H9 (cell line): ENCODE data around the gene DCAF15. TPM values are rescaled to one million over a fixed set of nuclear protein-coding genes. Genes with fewer than 3 reads are reported as not detected.

Experiments
- DNase-seq: peaks from one replicate; pipeline ENCODE4 v3.0.0-alpha.2; 2017
- H2AFZ ChIP-seq: one replicate; pipeline ENCODE4 v1.6.1; 2013; ENCODE audit warnings: mild to moderate bottlenecking, low read length, control low read depth, moderate library complexity
- H2AK5ac ChIP-seq: 2 replicates; pipeline ENCODE4 v1.6.1; 2013; ENCODE audit warnings: low read length, control low read depth, mixed read lengths; ENCODE audit not compliant: insufficient read length
- H2BK120ac ChIP-seq: one replicate; pipeline ENCODE4 v1.6.1; 2013; ENCODE audit warnings: low read depth, mild to moderate bottlenecking, low read length, control low read depth, inconsistent platforms; ENCODE audit not compliant: poor library complexity, severe bottlenecking
- H2BK12ac ChIP-seq: 2 replicates; pipeline ENCODE4 v1.6.1; 2013; ENCODE audit warnings: low read length, control low read depth, mixed read lengths, low read depth; ENCODE audit not compliant: insufficient read length
- H2BK15ac ChIP-seq: 2 replicates; pipeline ENCODE4 v1.6.1; 2013; ENCODE audit warnings: low read depth, low read length, control low read depth
- H2BK20ac ChIP-seq: one replicate; pipeline ENCODE4 v1.6.1; 2013; ENCODE audit warnings: low read depth, mild to moderate bottlenecking, low read length, control low read depth, inconsistent platforms; ENCODE audit not compliant: poor library complexity, severe bottlenecking
- H2BK5ac ChIP-seq: 2 replicates; pipeline ENCODE4 v1.6.1; 2013; ENCODE audit warnings: low read length, control low read depth, mixed read lengths; ENCODE audit not compliant: insufficient read length
- H3K14ac ChIP-seq: 2 replicates; pipeline ENCODE4 v1.6.1; 2013; ENCODE audit warnings: low read length, control low read depth; ENCODE audit not compliant: insufficient read depth
- H3K18ac ChIP-seq: 2 replicates; pipeline ENCODE4 v1.6.1; 2013; ENCODE audit warnings: low read depth, mild to moderate bottlenecking, mixed read lengths, low read length, control low read depth; ENCODE audit not compliant: insufficient read length
- H3K23ac ChIP-seq: 2 replicates; pipeline ENCODE4 v1.6.1; 2013; ENCODE audit warnings: low read length, control low read depth, mixed read lengths, low read depth; ENCODE audit not compliant: insufficient read length
- H3K23me2 ChIP-seq: 2 replicates; pipeline ENCODE4 v1.6.1; 2013; ENCODE audit warnings: low read depth, mild to moderate bottlenecking, mixed read lengths, low read length, control low read depth; ENCODE audit not compliant: insufficient read length, poor library complexity, severe bottlenecking
- H3K27ac ChIP-seq: 2 replicates; pipeline ENCODE4 v1.5.1; 2013; ENCODE audit warnings: low read length, control low read depth, mixed read lengths, low read depth; ENCODE audit not compliant: insufficient read length
- H3K27me3 ChIP-seq: 2 replicates; pipeline ENCODE4 v1.6.1; 2013; ENCODE audit warnings: low read length, control low read depth, inconsistent platforms; ENCODE audit not compliant: insufficient read depth
- H3K4ac ChIP-seq: 2 replicates; pipeline ENCODE4 v1.6.1; 2013; ENCODE audit warnings: low read depth, mild to moderate bottlenecking, control low read depth, inconsistent platforms, low read length, moderate library complexity
- H3K4me1 ChIP-seq: 2 replicates; pipeline ENCODE4 v1.6.1; 2013; ENCODE audit warnings: low read length, control low read depth, inconsistent platforms; ENCODE audit not compliant: insufficient read depth
- H3K4me2 ChIP-seq: 2 replicates; pipeline ENCODE4 v1.6.1; 2013; ENCODE audit warnings: low read length, control low read depth, mixed read lengths; ENCODE audit not compliant: insufficient read length, insufficient read depth
- H3K56ac ChIP-seq: 2 replicates; pipeline ENCODE4 v1.6.1; 2013; ENCODE audit warnings: low read depth, mild to moderate bottlenecking, mixed read lengths, low read length, control low read depth; ENCODE audit not compliant: insufficient read length
- H3K79me1 ChIP-seq: 2 replicates; pipeline ENCODE4 v1.6.1; 2013; ENCODE audit warnings: low read depth, mild to moderate bottlenecking, moderate library complexity, low read length, control low read depth, inconsistent platforms; ENCODE audit not compliant: insufficient read depth, poor library complexity, severe bottlenecking
- H3K79me2 ChIP-seq: 2 replicates; pipeline ENCODE4 v1.6.1; 2013; ENCODE audit warnings: low read length, control low read depth, inconsistent platforms; ENCODE audit not compliant: insufficient read depth
- H3K9ac ChIP-seq: 2 replicates; pipeline ENCODE4 v1.6.1; 2013; ENCODE audit warnings: low read length, control low read depth, mixed read lengths; ENCODE audit not compliant: insufficient read length; ENCODE audit errors: extremely low read depth
- H3K9me3 ChIP-seq: one replicate; pipeline ENCODE4 v1.6.1; 2013; ENCODE audit warnings: low read depth, low read length, inconsistent platforms; ENCODE audit not compliant: control insufficient read depth
- H3T11ph ChIP-seq: one replicate; pipeline ENCODE4 v1.6.1; 2013; ENCODE audit warnings: mild to moderate bottlenecking, low read length, control low read depth, inconsistent platforms
- H4K20me1 ChIP-seq: one replicate; pipeline ENCODE4 v1.6.1; 2013; ENCODE audit not compliant: control insufficient read depth, insufficient read length, insufficient read depth
- H4K5ac ChIP-seq: 2 replicates; pipeline ENCODE4 v1.6.1; 2013; ENCODE audit warnings: low read depth, mild to moderate bottlenecking, mixed read lengths, low read length, control low read depth; ENCODE audit not compliant: insufficient read length
- H4K8ac ChIP-seq: replicated peaks from 2 replicates; pipeline ENCODE4 v1.6.1; 2013; ENCODE audit warnings: low read length, control low read depth, mixed read lengths, low read depth; ENCODE audit not compliant: insufficient read length
- H4K91ac ChIP-seq: 2 replicates; pipeline ENCODE4 v1.6.1; 2013; ENCODE audit warnings: low read depth, mild to moderate bottlenecking, moderate library complexity, mixed read lengths, low read length, control low read depth; ENCODE audit not compliant: insufficient read length
- H3K27ac Mint-ChIP-seq, 3 experiments: 2 replicates in 2 of 3; 3 replicates in 1 of 3; pipeline ENCODE4 v1.8.0; 2020 to 2021; ENCODE audit warnings: mixed read lengths in 3 of 3, mild to moderate bottlenecking in 1 of 3, moderate library complexity in 1 of 3
- H3K27me3 Mint-ChIP-seq: 2 replicates; pipeline ENCODE4 v1.8.0; 2021; ENCODE audit warnings: low read depth, mild to moderate bottlenecking, moderate library complexity, mixed read lengths
- H3K36me3 Mint-ChIP-seq, 3 experiments: 2 replicates in 2 of 3; 3 replicates in 1 of 3; pipeline ENCODE4 v1.8.0; 2020 to 2021; ENCODE audit warnings: low read depth in 3 of 3, mixed read lengths in 3 of 3; ENCODE audit not compliant: insufficient read depth in 1 of 3
- H3K4me1 Mint-ChIP-seq, 2 experiments: 2 replicates each; pipeline ENCODE4 v1.8.0; 2020; ENCODE audit warnings: mixed read lengths in 2 of 2
- H3K4me3 Mint-ChIP-seq, 2 experiments: 2 replicates in 1 of 2; 3 replicates in 1 of 2; pipeline ENCODE4 v1.8.0; 2020 to 2021; ENCODE audit warnings: mild to moderate bottlenecking in 2 of 2, mixed read lengths in 2 of 2, moderate library complexity in 1 of 2
- H3K9me3 Mint-ChIP-seq, 2 experiments: 2 replicates in 1 of 2; 3 replicates in 1 of 2; pipeline ENCODE4 v1.8.0; 2020; ENCODE audit warnings: mild to moderate bottlenecking in 2 of 2, mixed read lengths in 2 of 2, moderate library complexity in 1 of 2
- WGBS: extraction: QIAGEN DNeasy Blood & Tissue Kit; methylation state at CpG from one replicate; pipeline ENCODE4 v1.1.7; 2013; ENCODE audit warnings: missing lambda C conversion rate, low lambda C conversion rate, mixed read lengths; ENCODE audit not compliant: insufficient read length; ENCODE audit errors: extremely low coverage; 5-methylcytosine and 5-hydroxymethylcytosine counted together
- total RNA-seq: library from RNA; stranded (reverse); gene quantifications from 2 replicates; pipeline ENCODE4 v1.2.1, GENCODE V29; 2021
- TF ChIP-seq, protein P1 (sequence below): fragments of 200-600 bp; sonication (generic); conservative IDR thresholded peaks from 3 replicates; pipeline ENCODE4 v1.8.0; 2021; ENCODE audit warnings: antibody characterized with exemption, mild to moderate bottlenecking

DCAF15 gene
- total RNA-seq, 1 experiment from 2014 or later = 82.5 TPM

DNA sequence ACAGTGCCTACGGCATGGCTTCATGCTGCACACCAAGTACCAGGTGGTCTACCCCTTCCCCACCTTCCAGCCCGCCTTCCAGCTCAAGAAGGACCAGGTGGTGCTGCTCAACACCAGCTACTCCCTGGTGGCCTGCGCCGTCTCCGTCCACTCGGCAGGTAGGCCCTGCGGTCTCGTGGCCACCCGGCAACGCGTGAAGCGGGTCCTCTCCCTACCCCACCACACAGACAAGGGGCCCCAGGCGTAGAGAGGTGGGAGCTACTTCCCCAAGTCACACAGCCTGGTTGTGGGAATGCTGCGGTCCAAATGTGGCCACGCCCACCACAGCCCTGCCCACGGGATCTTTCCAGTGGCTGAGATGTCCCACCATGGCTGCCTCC lies 4.0 kb downstream of the DCAF15 start:
- H3K4me1 Mint-ChIP-seq = peaks cover 9 to 13% of the 10 kb centered on the region in 2 experiments
- no peak overlapping the region for H3K4me2 ChIP-seq
- no peak overlapping the region for H3K27ac ChIP-seq
- H2BK5ac ChIP-seq = no peak overlapping the region
- no peak overlapping the region for H3T11ph ChIP-seq
- peaks cover 6% of the 10 kb centered on the region; the same call in 1 of the 2 replicates for H3K79me2 ChIP-seq
- no peaks in the 10 kb centered on the region for H3K9me3 ChIP-seq
- H3K4me1 ChIP-seq = no peaks in the 10 kb centered on the region
- peaks cover 8% of the 10 kb centered on the region for H3K79me1 ChIP-seq
- H3K4ac ChIP-seq = no peak overlapping the region
- no peak overlapping the region for H4K8ac ChIP-seq
- no peak overlapping the region; a peak in 1 of 7 replicates for H3K27ac Mint-ChIP-seq
- no peak overlapping the region for H2AFZ ChIP-seq
- H3K4me3 Mint-ChIP-seq = no peak overlapping the region
- H3K27me3 Mint-ChIP-seq = no peaks in the 10 kb centered on the region
- H2BK12ac ChIP-seq = no peak overlapping the region
- no peak overlapping the region for H3K56ac ChIP-seq
- H2BK20ac ChIP-seq = no peak overlapping the region
- H3K23me2 ChIP-seq = peaks cover 11% of the 10 kb centered on the region
- H3K14ac ChIP-seq = no peak overlapping the region
- H2AK5ac ChIP-seq = no peak overlapping the region
- peaks cover 18 to 56% (median 56%) of the 10 kb centered on the region in 3 experiments; a peak in 6 of 7 replicates for H3K36me3 Mint-ChIP-seq
- no peak overlapping the region for H2BK120ac ChIP-seq
- H3K18ac ChIP-seq = no peak overlapping the region
- no peak overlapping the region for H3K23ac ChIP-seq
- WGBS = no CpG with 5 or more reads among the region's 16 CpGs
- H2BK15ac ChIP-seq = no peak overlapping the region
- TF ChIP-seq, protein P1, sequence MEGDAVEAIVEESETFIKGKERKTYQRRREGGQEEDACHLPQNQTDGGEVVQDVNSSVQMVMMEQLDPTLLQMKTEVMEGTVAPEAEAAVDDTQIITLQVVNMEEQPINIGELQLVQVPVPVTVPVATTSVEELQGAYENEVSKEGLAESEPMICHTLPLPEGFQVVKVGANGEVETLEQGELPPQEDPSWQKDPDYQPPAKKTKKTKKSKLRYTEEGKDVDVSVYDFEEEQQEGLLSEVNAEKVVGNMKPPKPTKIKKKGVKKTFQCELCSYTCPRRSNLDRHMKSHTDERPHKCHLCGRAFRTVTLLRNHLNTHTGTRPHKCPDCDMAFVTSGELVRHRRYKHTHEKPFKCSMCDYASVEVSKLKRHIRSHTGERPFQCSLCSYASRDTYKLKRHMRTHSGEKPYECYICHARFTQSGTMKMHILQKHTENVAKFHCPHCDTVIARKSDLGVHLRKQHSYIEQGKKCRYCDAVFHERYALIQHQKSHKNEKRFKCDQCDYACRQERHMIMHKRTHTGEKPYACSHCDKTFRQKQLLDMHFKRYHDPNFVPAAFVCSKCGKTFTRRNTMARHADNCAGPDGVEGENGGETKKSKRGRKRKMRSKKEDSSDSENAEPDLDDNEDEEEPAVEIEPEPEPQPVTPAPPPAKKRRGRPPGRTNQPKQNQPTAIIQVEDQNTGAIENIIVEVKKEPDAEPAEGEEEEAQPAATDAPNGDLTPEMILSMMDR = no peak
- DNase-seq = no peak
- H4K91ac ChIP-seq = no peak overlapping the region
- H3K9me3 Mint-ChIP-seq = no peaks in the 10 kb centered on the region
- H4K5ac ChIP-seq = no peak overlapping the region
- H4K20me1 ChIP-seq = no peaks in the 10 kb centered on the region
- H3K9ac ChIP-seq = no peak overlapping the region
- no peaks in the 10 kb centered on the region for H3K27me3 ChIP-seq
